GM12878 (cell line): ENCODE data around the gene EVPLL. TPM values are rescaled to one million over a fixed set of nuclear protein-coding genes. Genes with fewer than 3 reads are reported as not detected.

Experiments
- ATAC-seq: fragments of 200-7000 bp; cut with Tn5 transposase; 3 replicates; pipeline ENCODE4 v1.9.1; 2020; ENCODE audit warnings: mild to moderate bottlenecking, moderate library complexity
- BruUV-seq: library from RNA; stranded (reverse); fragments of 400-500 nt; replicated peaks from 2 replicates; lab custom pipeline; 2021; lab: Mats Ljungman, UMichigan
- CTCF ChIA-PET: fragments of 300-600 bp; sonication (Branson Sonifier 250); formaldehyde crosslinking; extraction: SDS; loops from one replicate; lab custom pipeline; 2021; ENCODE audit warnings: inconsistent platforms; lab: Yijun Ruan, JAX
- POLR2A ChIA-PET: fragments of 350-600 bp; formaldehyde crosslinking; extraction: SDS; loops from one replicate; lab custom pipeline; 2021; ENCODE audit warnings: inconsistent platforms; lab: Charles Lee
- RAD21 ChIA-PET: fragments of 300-600 bp; sonication (Branson Sonifier 250); formaldehyde crosslinking; loops from one replicate; lab custom pipeline; 2023; ENCODE audit warnings: antibody characterized with exemption; ENCODE audit not compliant: unreplicated experiment; lab: Charles Lee
- SMC1A ChIA-PET: fragments of 300-600 bp; sonication (Branson Sonifier 250); formaldehyde crosslinking; loops from one replicate; lab custom pipeline; 2023; ENCODE audit not compliant: unreplicated experiment, uncharacterized antibody; lab: Charles Lee
- DNase-seq: peaks from one replicate; pipeline ENCODE4 v3.0.0-alpha.2; 2011; ENCODE audit warnings: low read depth, low spot score
- FAIRE-seq: peaks from 3 replicates; lab custom pipeline; 2011; peaks lifted over from hg19 to GRCh38; lab: Jason Lieb, UNC
- H2AFZ ChIP-seq: 2 replicates; pipeline ENCODE4 v1.6.0; 2011; ENCODE audit warnings: low read depth, low read length, control low read depth; ENCODE audit not compliant: control insufficient read depth
- H3K27ac ChIP-seq: 2 replicates; pipeline ENCODE4 v1.5.1; 2011; ENCODE audit warnings: control low read depth; ENCODE audit not compliant: control insufficient read depth, insufficient read depth
- H3K27me3 ChIP-seq, 2 experiments: replicated peaks in 1 of 2; 2 replicates each; pipeline versions ENCODE4 v1.6.0 to v1.6.1; 2011; ENCODE audit warnings: low read length in 1 of 2; ENCODE audit not compliant: control insufficient read depth in 2 of 2, insufficient read depth in 2 of 2
- H3K36me3 ChIP-seq, 2 experiments: 2 replicates each; pipeline ENCODE4 v1.5.1; 2011; ENCODE audit warnings: low read length in 1 of 2; ENCODE audit not compliant: control insufficient read depth in 2 of 2, insufficient read depth in 2 of 2
- H3K4me1 ChIP-seq: 2 replicates; pipeline ENCODE4 v1.6.1; 2011; ENCODE audit warnings: mild to moderate bottlenecking, low read length, moderate library complexity, mixed read lengths; ENCODE audit not compliant: control insufficient read depth, insufficient read depth
- H3K4me2 ChIP-seq: 2 replicates; pipeline ENCODE4 v1.6.0; 2011; ENCODE audit warnings: control low read depth; ENCODE audit not compliant: control insufficient read depth, insufficient read depth
- H3K4me3 ChIP-seq: fragments of 200-600 bp; sonication (generic); 2 replicates; pipeline ENCODE4 v1.5.1; 2016
- H3K79me2 ChIP-seq: 2 replicates; pipeline ENCODE4 v1.6.0; 2011; ENCODE audit warnings: low read length; ENCODE audit not compliant: control insufficient read depth, insufficient read depth
- H3K9ac ChIP-seq: 2 replicates; pipeline ENCODE4 v1.8.0; 2011; ENCODE audit warnings: low read length, control low read depth, mixed read lengths; ENCODE audit not compliant: control insufficient read depth, insufficient read depth
- H3K9me3 ChIP-seq: replicated peaks from 3 replicates; pipeline ENCODE4 v1.5.1; 2011; ENCODE audit warnings: mild to moderate bottlenecking, low read length; ENCODE audit not compliant: control insufficient read depth, insufficient read depth
- H4K20me1 ChIP-seq: 2 replicates; pipeline ENCODE4 v1.6.0; 2011; ENCODE audit not compliant: control insufficient read depth, insufficient read depth
- BRCA1 ChIP-seq: IDR thresholded peaks from 2 replicates; pipeline ENCODE4 v1.6.1; 2011; ENCODE audit warnings: low read depth, low read length, improper control_type of control experiment
- CHD1 ChIP-seq: IDR thresholded peaks from 2 replicates; pipeline ENCODE4 v1.6.1; 2012; ENCODE audit warnings: low read depth, low read length, improper control_type of control experiment
- CHD4 ChIP-seq: fragments of 200-600 bp; sonication (generic); IDR thresholded peaks from 2 replicates; pipeline ENCODE4 v1.6.1; 2016; ENCODE audit warnings: mild to moderate bottlenecking
- E4F1 ChIP-seq: fragments of 450-650 bp; IDR thresholded peaks from 2 replicates; pipeline ENCODE4 v1.6.1; 2018; ENCODE audit warnings: borderline replicate concordance, mild to moderate bottlenecking; ENCODE audit not compliant: partially characterized antibody
- HDGF ChIP-seq: fragments of 450-650 bp; IDR thresholded peaks from 2 replicates; pipeline ENCODE4 v1.6.1; 2016; ENCODE audit warnings: antibody characterized with exemption
- NKRF ChIP-seq: fragments of 450-650 bp; conservative IDR thresholded peaks from 2 replicates; pipeline ENCODE4 v1.6.1; 2017; ENCODE audit warnings: mild to moderate bottlenecking, moderate library complexity
- NR2F1 ChIP-seq: fragments of 450-650 bp; conservative IDR thresholded peaks from 2 replicates; pipeline ENCODE4 v1.6.1; 2017; ENCODE audit warnings: mild to moderate bottlenecking
- POLR2AphosphoS5 ChIP-seq: IDR thresholded peaks from 2 replicates; pipeline ENCODE4 v1.6.1; 2011; ENCODE audit warnings: mild to moderate bottlenecking, low read length, inconsistent platforms
- SREBF1 ChIP-seq: IDR thresholded peaks from 2 replicates; pipeline ENCODE4 v1.6.1; 2012; ENCODE audit warnings: mild to moderate bottlenecking, low read length
- TCF7 ChIP-seq: IDR thresholded peaks from 2 replicates; pipeline ENCODE4 v1.6.1; 2014; ENCODE audit warnings: antibody characterized with exemption, borderline replicate concordance
- WRNIP1 ChIP-seq: IDR thresholded peaks from 2 replicates; pipeline ENCODE4 v1.6.1; 2011; ENCODE audit warnings: low read depth, low read length, improper control_type of control experiment, borderline replicate concordance
- WGBS: methylation state at CpG from one replicate; pipeline ENCODE4 v1.1.6; 2016; ENCODE audit warnings: low lambda C conversion rate; ENCODE audit not compliant: insufficient replicate concordance, insufficient coverage; ENCODE audit errors: missing lambda C conversion rate; 5-methylcytosine and 5-hydroxymethylcytosine counted together
- in situ Hi-C: fragments of 300-500 bp; cut with MboI; formaldehyde crosslinking; loops from 9 replicates; pipeline ENCODE4 v1.14.3; 2018; ENCODE audit warnings: mixed read lengths
- intact Hi-C: fragments of 100-400 bp; cut with micrococcal nuclease; formaldehyde crosslinking; loops from one replicate; pipeline ENCODE4 v1.14.2; 2022; ENCODE audit not compliant: unreplicated experiment
- polyA plus RNA-seq, 11 experiments: library from polyadenylated mRNA; depleted of rRNA in 4 of 11; unstranded in 6 of 11; stranded (reverse) in 5 of 11; fragments of >200 nt; fragmentation: Nextera tagmentation in 4 of 11; fragmentation: Illumina TruSeq in 1 of 11; extraction: Ambion mirVana in 4 of 11; extraction: Trizol in 1 of 11; gene quantifications; 1 replicate in 1 of 11; 2 replicates in 10 of 11; pipeline versions ENCODE4 v1.2.1 to v1.2.3, GENCODE V29; 2011 to 2016; ENCODE audit warnings: inconsistent platforms in 2 of 11, missing spikeins in 2 of 11, low read depth in 1 of 11
- total RNA-seq, 4 experiments: library from RNA; depleted of rRNA in 3 of 4; stranded (reverse); fragments of >200 nt in 3 of 4; fragmentation: Illumina TruSeq in 1 of 4; extraction: Trizol in 1 of 4; gene quantifications; 2 replicates each; pipeline versions ENCODE4 v1.2.1 to v1.2.3, GENCODE V29; 2013 to 2021
- TF ChIP-seq, protein P1 (sequence below): IDR thresholded peaks from 2 replicates; pipeline ENCODE4 v1.6.1; 2011; ENCODE audit warnings: low read depth, mild to moderate bottlenecking, low read length, moderate library complexity, borderline replicate concordance; ENCODE audit errors: extremely low read depth

EVPLL gene
- total and polyA plus RNA-seq, 10 of the 15 experiments (the other 5 are each of a cell fraction or from before 2014, with no cell fraction given) = not detected

- TF ChIP-seq HDGF (no peak), BRCA1 (no peak)
- DNase-seq = no peak
- Histone ChIP-seq H3K4me3 (no peak overlapping the region), H3K9me3 (no peaks in the 10 kb centered on the region), H3K36me3 (no peaks in the 10 kb centered on the region; a peak in 1 of 4 replicates), H4K20me1 (no peaks in the 10 kb centered on the region), H3K27me3 (no peaks in the 10 kb centered on the region), H3K9ac (no peak overlapping the region), H3K79me2 (peaks cover 15% of the 10 kb centered on the region), H3K4me1 (0 out of 2 replicates have a peak, but pooled peaks cover 3% of the 10 kb centered on the region), H3K4me2 (no peak overlapping the region), H3K27ac (no peak overlapping the region), H2AFZ (no peak overlapping the region)
- ATAC-seq = no peak
- in situ Hi-C loops = no loop called here
- ChIA-PET RAD21 (no interaction called here), CTCF (no interaction called here), SMC1A (no interaction called here), POLR2A (no interaction called here)
- BruUV-seq = no TSS peak
- 72% methylated on average over 6 of the region's 6 CpGs for WGBS
- no peak for FAIRE-seq
- intact Hi-C loops = no loop called here
Measured at GRCh38 chr17:18364166-18364565, 13.4 kb upstream of the EVPLL start.

GRCh38 chr17:18368946-18369345, 8.6 kb upstream of the EVPLL start:
- POLR2A ChIA-PET = interaction anchor here (0.5 kb wide), 1 partner anchor 154 kb away, joined by 3 read pairs; no protein-coding TSS in a partner anchor
- DNase-seq (no peak), ATAC-seq (no peak), FAIRE-seq (no peak)
- no peaks in the 10 kb centered on the region for H3K27me3 ChIP-seq
- no peaks in the 10 kb centered on the region for H3K36me3 ChIP-seq
- RAD21 ChIA-PET = no interaction called here
- no peak overlapping the region for H2AFZ ChIP-seq
- CTCF ChIA-PET = no interaction called here
- BruUV-seq = no TSS peak
- H3K4me2 ChIP-seq = no peak overlapping the region
- H3K27ac ChIP-seq = no peak overlapping the region
- SMC1A ChIA-PET = no interaction called here
- WGBS = 71% methylated on average over 8 of the region's 8 CpGs
- in situ Hi-C loops = no loop called here
- no peaks in the 10 kb centered on the region for H3K79me2 ChIP-seq
- no peaks in the 10 kb centered on the region for H3K9me3 ChIP-seq
- intact Hi-C loops = no loop called here
- no peak overlapping the region for H3K9ac ChIP-seq
- H4K20me1 ChIP-seq = no peaks in the 10 kb centered on the region
- peaks cover 9% of the 10 kb centered on the region for H3K4me1 ChIP-seq
- no peak overlapping the region for H3K4me3 ChIP-seq
- TF ChIP-seq NKRF (no peak), CHD4 (no peak), E4F1 (no peak), CHD1 (no peak), POLR2AphosphoS5 (no peak), TCF7 (no peak), WRNIP1 (no peak), NR2F1 (no peak), SREBF1 (no peak)
- TF ChIP-seq, protein P1, sequence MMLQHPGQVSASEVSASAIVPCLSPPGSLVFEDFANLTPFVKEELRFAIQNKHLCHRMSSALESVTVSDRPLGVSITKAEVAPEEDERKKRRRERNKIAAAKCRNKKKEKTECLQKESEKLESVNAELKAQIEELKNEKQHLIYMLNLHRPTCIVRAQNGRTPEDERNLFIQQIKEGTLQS = no peak
